NCI-H345 treated with DMSO at 0.1 percent for 48 hours (cell line): Measurements from ENCODE around the gene VWA2.

Source experiments
- DNase-seq: peaks from one replicate; lab custom pipeline; 2025; ENCODE audit not compliant: unreplicated experiment; lab: John Stamatoyannopoulos, UW

Gene VWA2

GRCh38 chr10:114245121-114245791 lies 6.2 kb downstream of the VWA2 start:
- DNase-seq, result no peak

GRCh38 chr10:114246679-114247305 lies 7.7 kb downstream of the VWA2 start:
- no peak for DNase-seq

DNA sequence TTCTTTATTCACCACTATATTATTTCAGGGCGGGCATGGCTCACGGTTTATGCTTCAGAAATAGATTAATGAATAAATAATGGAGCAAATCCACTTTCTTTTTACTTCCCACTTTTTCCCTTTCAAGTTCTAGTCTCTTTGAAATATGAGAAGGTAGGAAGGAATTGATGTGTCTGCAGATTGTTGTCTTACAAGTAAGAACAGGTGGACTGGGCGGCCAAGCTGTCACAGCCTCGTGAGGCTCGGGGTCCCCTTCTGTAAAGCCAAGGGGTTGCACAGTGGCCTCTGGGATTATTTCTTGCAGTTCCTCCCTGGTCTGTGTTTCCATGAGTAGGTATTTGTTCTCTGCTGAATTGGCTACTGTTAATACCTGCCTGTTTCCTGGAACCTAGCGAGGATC lies 11.2 kb downstream of the VWA2 start:
- no peak for DNase-seq

- DNase-seq, result no peak
These were observed 11.7 kb downstream of the VWA2 start for GRCh38 chr10:114250716-114251115.

DNA sequence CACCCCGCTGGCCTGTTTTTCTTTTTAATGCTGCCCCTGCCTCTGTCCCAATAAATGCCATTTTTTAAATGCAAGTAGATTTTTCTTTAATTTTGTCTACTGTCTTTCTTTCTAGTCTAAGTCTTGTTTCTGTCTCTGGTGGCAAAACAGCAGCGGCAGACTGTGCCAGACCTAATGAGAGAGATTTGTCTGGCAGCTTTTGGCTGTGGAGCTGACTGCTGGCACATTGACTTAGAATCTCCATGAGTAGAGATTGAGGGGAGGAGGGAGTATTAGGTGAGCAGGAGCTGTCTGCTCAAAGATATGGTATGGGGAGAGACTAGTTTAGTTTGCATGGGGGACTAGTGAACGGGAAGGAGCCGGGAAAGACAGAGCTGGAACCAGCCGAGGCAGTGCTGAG lies 13.0 kb downstream of the VWA2 start:
- no peak for DNase-seq

GRCh38 chr10:114252883-114253282 lies 13.8 kb downstream of the VWA2 start:
- DNase-seq, result no peak

GRCh38 chr10:114255227-114255626 lies 16.2 kb downstream of the VWA2 start:
- no peak for DNase-seq

DNA sequence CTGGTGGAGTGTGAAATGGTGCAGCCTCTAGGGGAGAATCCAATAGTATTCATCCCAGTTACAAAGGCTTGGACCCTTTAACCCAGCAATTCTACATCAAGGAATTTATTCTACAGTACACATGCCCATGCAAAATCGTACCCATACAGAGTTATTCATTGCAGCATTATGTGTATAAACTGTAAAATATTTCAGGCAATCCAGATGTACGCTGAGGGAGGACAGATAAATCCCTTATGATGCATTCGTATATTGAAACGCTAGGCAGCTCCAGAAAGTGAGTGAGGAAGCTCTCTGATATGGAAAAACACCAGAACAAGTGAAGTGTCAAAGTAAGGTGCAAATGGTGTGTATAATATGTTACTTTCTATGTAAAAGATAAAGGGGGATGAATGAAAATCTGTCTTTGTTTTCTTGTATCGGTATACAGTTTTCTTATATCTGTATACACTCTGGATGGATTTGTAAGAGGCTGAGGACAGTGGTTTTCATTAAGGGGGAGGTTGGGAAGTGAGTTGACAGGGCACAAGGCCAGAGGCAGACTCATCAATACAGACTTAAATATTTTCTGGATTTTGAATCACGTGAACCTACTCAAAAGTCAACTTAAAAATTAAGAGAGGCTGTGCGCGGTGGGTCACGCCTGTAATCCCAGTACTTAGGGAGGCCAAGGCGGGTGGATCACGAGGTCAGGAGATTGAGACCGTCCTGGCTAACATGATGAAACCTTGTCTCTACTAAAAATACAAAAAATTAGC lies 17.1 kb downstream of the VWA2 start:
- no peak for DNase-seq

GRCh38 chr10:114256822-114257221 lies 17.8 kb downstream of the VWA2 start:
- DNase-seq, result no peak

DNA sequence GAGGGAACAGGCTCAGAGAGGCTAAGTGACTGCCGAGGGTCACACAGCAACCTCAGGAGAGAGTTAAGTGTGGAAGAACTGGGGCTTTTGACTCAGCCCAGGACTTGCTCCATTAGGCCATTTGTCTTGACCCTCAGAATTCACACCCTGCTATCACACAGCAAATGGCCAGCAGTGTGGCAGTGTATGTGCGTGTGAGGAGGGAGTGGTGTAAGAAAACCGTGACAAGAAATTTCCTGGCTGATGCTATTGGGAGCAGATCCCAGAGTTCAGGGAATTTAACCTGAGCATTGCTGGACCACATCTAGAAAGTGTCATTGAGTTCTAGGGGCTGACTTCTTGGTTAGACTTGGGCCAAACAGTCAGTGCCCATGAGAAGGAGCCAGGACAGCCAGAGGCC lies 18.4 kb downstream of the VWA2 start:
- DNase-seq, result no peak

DNA sequence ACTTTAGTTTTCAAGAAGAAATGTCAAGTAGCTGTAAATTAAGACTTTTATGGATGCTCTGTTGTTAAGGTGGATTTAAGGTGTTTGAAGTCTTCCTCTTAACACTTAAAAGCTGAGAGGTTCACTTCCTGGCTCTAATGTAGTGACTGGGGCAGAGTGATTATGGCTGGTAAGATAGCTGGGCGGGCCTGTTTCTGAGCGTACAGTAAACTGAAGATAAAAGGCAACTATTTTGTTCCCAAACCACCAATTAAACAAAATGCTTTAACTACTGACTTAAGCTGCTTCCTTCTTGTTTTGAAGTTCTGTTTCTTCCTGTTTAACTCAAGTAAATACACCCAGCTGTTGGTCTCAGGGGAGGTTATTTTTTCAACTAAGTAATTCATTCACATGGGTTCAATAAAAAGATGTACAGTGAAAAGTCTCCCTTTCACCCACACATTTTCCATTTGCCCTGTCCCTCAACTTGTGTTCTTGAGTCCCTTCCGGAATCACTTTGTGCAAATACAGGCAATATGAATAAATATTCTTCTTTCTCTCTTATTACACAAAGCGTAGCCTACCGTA lies 19.3 kb downstream of the VWA2 start:
- no peak for DNase-seq

GRCh38 chr10:114259824-114260223 lies 20.8 kb downstream of the VWA2 start:
- no peak for DNase-seq

GRCh38 chr10:114260366-114260765 lies 21.3 kb downstream of the VWA2 start:
- no peak for DNase-seq

DNA sequence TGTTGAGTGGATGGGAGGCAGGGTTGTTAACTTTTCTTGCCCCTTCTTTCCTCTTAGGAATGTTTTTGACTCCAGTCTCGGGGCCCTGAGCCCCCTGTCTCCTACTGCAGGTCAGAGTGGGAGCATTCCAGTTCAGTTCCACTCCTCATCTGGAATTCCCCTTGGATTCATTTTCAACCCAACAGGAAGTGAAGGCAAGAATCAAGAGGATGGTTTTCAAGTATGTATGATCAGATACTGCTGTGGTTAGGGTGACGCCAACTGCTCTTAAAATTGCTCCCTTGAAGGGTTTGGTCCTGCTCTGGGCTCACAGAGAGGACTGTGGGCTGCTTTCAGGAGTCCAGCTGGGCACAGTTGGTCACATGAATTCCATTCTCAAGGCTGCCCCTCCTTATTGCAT lies 22.0 kb downstream of the VWA2 start:
- no peak for DNase-seq

DNA sequence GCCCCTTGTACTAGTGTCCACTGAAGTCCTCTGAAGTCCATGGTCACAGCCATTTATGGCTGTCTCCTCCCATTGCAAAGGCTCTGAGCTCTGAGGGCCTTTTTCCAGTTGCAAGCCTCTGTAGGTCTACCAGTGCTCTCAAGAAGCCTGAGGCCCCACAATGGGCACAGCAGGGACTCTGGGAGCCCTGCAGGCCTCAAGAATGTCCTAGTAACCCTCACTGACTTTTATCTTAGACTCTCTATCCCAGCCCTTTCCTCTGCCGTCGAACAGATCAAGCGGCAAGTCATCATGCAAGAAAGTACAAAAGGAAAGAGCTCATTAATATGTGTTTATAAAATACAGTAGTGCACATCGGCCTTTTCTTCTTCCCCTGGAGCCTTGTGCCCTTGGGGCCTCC lies 23.4 kb downstream of the VWA2 start:
- no peak for DNase-seq

DNA sequence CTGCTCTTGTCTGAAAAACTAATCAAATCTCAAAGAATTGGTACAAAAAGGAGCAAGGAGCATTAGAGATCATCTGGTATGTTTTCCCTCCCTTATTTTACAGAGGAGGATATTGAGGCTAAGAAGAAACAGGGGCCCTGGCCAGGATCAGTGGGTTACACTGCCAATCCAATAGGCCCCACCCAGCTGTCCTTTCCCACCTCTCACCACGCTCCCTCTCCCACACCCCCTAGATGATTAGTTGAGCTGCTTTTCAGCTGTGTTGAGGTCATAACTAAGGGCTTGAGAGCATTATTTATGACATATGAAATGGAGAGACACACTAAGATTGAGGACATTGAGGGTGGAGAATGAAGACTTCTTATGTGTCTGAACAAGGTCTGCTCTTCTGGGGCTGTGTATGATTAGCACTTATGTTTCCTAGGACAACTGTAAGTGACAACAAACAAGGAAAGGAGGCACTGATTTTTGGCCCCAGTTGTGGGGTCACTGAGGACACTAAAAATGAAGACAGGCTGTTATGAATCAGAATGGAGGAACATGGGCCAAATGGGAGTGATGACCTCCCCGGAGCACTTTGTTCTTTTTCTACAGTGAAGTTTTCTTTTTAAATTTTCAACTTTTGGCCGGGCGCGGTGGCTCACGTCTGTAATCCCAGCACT lies 26.5 kb downstream of the VWA2 start:
- no peak for DNase-seq

DNA sequence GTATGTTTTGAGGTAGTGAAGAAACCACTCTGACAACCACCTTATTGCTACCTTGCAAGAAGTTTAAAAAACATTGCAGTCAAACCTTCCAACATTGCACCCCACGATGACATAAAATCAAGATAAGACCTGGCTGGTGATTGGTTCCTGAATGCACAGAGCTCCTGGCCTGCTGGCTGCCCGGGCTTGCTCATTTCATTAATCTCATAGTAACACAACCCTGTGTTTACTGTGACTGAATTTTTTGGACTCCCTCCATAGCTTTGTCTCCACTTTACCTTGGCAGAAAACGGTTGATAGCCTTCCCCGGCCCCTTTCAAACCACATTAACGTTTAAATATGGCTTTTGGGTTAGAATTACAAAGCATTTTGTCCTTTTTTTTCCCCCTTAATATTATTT lies 27.5 kb downstream of the VWA2 start:
- DNase-seq, result no peak

GRCh38 chr10:114271075-114271778 lies 32.2 kb downstream of the VWA2 start:
- DNase-seq, result no peak

- DNase-seq, result no peak
These were observed 32.7 kb downstream of the VWA2 start for GRCh38 chr10:114271779-114272167.

DNA sequence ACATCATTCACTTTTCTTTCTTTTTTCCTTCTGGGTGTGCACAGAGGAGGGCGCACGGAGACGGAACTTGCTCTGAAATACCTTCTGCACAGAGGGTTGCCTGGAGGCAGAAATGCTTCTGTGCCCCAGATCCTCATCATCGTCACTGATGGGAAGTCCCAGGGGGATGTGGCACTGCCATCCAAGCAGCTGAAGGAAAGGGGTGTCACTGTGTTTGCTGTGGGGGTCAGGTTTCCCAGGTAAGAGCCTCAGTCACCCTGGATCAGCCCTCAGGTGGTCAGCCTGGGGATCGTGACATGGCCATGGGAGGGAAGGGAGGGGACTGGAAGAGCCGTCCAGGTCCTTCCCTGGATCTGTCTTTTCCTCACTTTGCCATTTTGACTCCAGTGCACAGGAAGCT lies 33.6 kb downstream of the VWA2 start:
- DNase-seq, result no peak

DNA sequence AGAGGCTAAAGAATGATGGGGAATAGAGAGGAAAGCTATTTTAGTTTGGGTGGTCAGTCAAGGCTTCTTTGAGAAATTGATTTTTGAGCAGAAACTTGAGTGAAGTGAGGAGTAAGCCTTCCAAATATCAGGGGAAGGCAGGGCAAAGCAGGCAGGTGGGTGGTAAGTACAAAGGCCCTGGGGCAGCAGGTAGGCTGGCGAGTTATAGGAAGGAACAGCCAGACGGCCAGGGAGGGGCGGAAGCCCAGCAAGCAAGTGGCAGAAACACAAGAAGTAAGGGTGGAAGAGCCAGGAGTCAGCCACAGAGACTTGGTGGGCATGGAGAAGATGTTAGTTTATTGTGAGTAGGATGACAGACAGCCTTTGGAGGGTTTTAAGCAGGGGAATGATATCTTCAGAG lies 34.9 kb downstream of the VWA2 start:
- DNase-seq, result no peak
